Panc1 (cell line): ENCODE data around the gene TAS2R41. TPM values are rescaled to one million over a fixed set of nuclear protein-coding genes. Genes with fewer than 3 reads are reported as not detected.

Experiments used
- ATAC-seq: fragments of 200-7000 bp; cut with Tn5 transposase; 2 replicates; pipeline ENCODE4 v1.9.1; 2020; ENCODE audit warnings: mild to moderate bottlenecking, moderate library complexity
- BruUV-seq: library from RNA; stranded (reverse); fragments of 400-500 nt; replicated peaks from 2 replicates; lab custom pipeline; 2021; lab: Mats Ljungman, UMichigan
- CTCF ChIA-PET: fragments of 300-600 bp; sonication (Branson Sonifier 250); formaldehyde crosslinking; loops from one replicate; lab custom pipeline; 2022; ENCODE audit warnings: antibody characterized with exemption; lab: Charles Lee
- POLR2A ChIA-PET: fragments of 300-600 bp; sonication (Branson Sonifier 250); formaldehyde crosslinking; loops from one replicate; lab custom pipeline; 2022; ENCODE audit warnings: antibody characterized with exemption; lab: Charles Lee
- DNase-seq: peaks from one replicate; pipeline ENCODE4 v3.0.0-alpha.2; 2010; ENCODE audit warnings: low read depth, low spot score
- H3K27ac ChIP-seq: 2 replicates; pipeline ENCODE4 v1.5.1; 2011; ENCODE audit warnings: mild to moderate bottlenecking, low read length, inconsistent platforms
- H3K27me3 ChIP-seq: fragments of 200-500 bp; sonication (Bioruptor generic); 2 replicates; pipeline ENCODE4 v1.6.0; 2014; ENCODE audit warnings: low read length, inconsistent platforms; ENCODE audit not compliant: control insufficient read depth, insufficient read depth
- H3K36me3 ChIP-seq: fragments of 200-500 bp; sonication (Bioruptor generic); 2 replicates; pipeline ENCODE4 v1.5.1; 2014; ENCODE audit warnings: inconsistent platforms, mild to moderate bottlenecking, low read length, moderate library complexity; ENCODE audit not compliant: control insufficient read depth, insufficient read depth
- H3K4me1 ChIP-seq: 2 replicates; pipeline ENCODE4 v1.5.1; 2011; ENCODE audit warnings: inconsistent platforms, mild to moderate bottlenecking, low read length, moderate library complexity; ENCODE audit not compliant: control insufficient read depth, insufficient read depth
- H3K4me3 ChIP-seq, 2 experiments: 2 replicates each; pipeline ENCODE4 v1.5.1; 2011 to 2012; ENCODE audit warnings: low read depth in 2 of 2, low read length in 2 of 2, mild to moderate bottlenecking in 2 of 2, inconsistent platforms in 1 of 2, moderate library complexity in 1 of 2
- H3K9me3 ChIP-seq: fragments of 200-500 bp; sonication (Bioruptor generic); 2 replicates; pipeline ENCODE4 v1.5.1; 2014; ENCODE audit warnings: low read depth, mild to moderate bottlenecking, inconsistent platforms, low read length, moderate library complexity; ENCODE audit not compliant: control insufficient read depth, insufficient read depth
- POLR2AphosphoS5 ChIP-seq: IDR thresholded peaks from 2 replicates; pipeline ENCODE4 v1.6.1; 2012; ENCODE audit warnings: mild to moderate bottlenecking, low read depth, low read length, moderate library complexity
- SIN3A ChIP-seq: IDR thresholded peaks from 2 replicates; pipeline ENCODE4 v1.6.1; 2012; ENCODE audit warnings: low read depth, mild to moderate bottlenecking, low read length, moderate library complexity, borderline replicate concordance; ENCODE audit not compliant: insufficient read depth
- TCF7L2 ChIP-seq: IDR thresholded peaks from 2 replicates; pipeline ENCODE4 v1.6.1; 2011; ENCODE audit warnings: mild to moderate bottlenecking, low read depth, low read length, inconsistent platforms
- in situ Hi-C: cut with HindIII; loops from 2 replicates; pipeline ENCODE4 v1.10.0; 2016; ENCODE audit warnings: low sequenced_read_pairs, low pct_unique_long_range_greater_than_20kb
- intact Hi-C: fragments of 100-400 bp; cut with micrococcal nuclease; formaldehyde crosslinking; loops from one replicate; pipeline ENCODE4 v1.10.0; 2022; ENCODE audit not compliant: unreplicated experiment
- total RNA-seq: library from RNA; stranded (reverse); gene quantifications from one replicate; pipeline ENCODE4 v1.2.1, GENCODE V29; 2021; ENCODE audit not compliant: unreplicated experiment
- TF ChIP-seq, protein P1 (sequence below): fragments of 450-650 bp; IDR thresholded peaks from 2 replicates; pipeline ENCODE4 v1.5.1; 2017; ENCODE audit warnings: mild to moderate bottlenecking
- TF ChIP-seq, protein P2 (sequence below), 2 experiments: IDR thresholded peaks; 2 replicates each; pipeline ENCODE4 v1.6.1; 2011 to 2012; ENCODE audit warnings: low read depth in 2 of 2, control low read depth in 1 of 2, low read length in 1 of 2, mild to moderate bottlenecking in 1 of 2, moderate library complexity in 1 of 2; ENCODE audit not compliant: insufficient read depth in 1 of 2

TAS2R41 gene
- total RNA-seq, 1 experiment from 2014 or later, result not detected

DNA sequence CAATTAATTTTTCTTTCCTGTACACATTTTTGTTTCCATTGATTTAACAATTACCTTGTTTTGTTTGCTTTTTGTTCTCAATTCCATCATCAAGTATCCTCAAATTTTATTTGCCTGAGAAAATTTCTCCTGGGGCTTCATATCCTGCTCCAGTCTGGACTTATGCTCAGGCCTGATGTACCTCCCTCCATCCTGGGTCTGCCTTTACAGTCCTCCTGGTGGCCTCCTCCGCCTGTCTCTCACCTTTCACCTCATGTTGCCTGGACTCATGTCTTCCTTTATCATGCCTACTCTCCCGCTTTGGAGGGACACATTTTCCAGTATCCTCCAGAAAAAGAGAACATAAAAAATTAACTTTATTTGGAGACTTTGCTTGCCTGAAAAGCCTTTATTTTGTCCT, 46.6 kb upstream of the TAS2R41 start:
- no peaks in the 10 kb centered on the region for H3K4me1 ChIP-seq
- peaks cover 15% of the 10 kb centered on the region for H3K27me3 ChIP-seq
- H3K27ac ChIP-seq, result no peak overlapping the region
- TF ChIP-seq, protein P1, sequence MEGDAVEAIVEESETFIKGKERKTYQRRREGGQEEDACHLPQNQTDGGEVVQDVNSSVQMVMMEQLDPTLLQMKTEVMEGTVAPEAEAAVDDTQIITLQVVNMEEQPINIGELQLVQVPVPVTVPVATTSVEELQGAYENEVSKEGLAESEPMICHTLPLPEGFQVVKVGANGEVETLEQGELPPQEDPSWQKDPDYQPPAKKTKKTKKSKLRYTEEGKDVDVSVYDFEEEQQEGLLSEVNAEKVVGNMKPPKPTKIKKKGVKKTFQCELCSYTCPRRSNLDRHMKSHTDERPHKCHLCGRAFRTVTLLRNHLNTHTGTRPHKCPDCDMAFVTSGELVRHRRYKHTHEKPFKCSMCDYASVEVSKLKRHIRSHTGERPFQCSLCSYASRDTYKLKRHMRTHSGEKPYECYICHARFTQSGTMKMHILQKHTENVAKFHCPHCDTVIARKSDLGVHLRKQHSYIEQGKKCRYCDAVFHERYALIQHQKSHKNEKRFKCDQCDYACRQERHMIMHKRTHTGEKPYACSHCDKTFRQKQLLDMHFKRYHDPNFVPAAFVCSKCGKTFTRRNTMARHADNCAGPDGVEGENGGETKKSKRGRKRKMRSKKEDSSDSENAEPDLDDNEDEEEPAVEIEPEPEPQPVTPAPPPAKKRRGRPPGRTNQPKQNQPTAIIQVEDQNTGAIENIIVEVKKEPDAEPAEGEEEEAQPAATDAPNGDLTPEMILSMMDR, result no peak
- no peak for TF ChIP-seq SIN3A
- TF ChIP-seq POLR2AphosphoS5, result no peak
- TF ChIP-seq, protein P2, sequence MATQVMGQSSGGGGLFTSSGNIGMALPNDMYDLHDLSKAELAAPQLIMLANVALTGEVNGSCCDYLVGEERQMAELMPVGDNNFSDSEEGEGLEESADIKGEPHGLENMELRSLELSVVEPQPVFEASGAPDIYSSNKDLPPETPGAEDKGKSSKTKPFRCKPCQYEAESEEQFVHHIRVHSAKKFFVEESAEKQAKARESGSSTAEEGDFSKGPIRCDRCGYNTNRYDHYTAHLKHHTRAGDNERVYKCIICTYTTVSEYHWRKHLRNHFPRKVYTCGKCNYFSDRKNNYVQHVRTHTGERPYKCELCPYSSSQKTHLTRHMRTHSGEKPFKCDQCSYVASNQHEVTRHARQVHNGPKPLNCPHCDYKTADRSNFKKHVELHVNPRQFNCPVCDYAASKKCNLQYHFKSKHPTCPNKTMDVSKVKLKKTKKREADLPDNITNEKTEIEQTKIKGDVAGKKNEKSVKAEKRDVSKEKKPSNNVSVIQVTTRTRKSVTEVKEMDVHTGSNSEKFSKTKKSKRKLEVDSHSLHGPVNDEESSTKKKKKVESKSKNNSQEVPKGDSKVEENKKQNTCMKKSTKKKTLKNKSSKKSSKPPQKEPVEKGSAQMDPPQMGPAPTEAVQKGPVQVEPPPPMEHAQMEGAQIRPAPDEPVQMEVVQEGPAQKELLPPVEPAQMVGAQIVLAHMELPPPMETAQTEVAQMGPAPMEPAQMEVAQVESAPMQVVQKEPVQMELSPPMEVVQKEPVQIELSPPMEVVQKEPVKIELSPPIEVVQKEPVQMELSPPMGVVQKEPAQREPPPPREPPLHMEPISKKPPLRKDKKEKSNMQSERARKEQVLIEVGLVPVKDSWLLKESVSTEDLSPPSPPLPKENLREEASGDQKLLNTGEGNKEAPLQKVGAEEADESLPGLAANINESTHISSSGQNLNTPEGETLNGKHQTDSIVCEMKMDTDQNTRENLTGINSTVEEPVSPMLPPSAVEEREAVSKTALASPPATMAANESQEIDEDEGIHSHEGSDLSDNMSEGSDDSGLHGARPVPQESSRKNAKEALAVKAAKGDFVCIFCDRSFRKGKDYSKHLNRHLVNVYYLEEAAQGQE (IDR thresholded peaks at IDR 0.05; ENCODE audit: insufficient read depth in 1 of 2, low read depth in 2 of 2, low read length in 1 of 2), result no peak
- TF ChIP-seq TCF7L2, result no peak
- BruUV-seq, result no TSS peak
- no peaks in the 10 kb centered on the region for H3K36me3 ChIP-seq
- CTCF ChIA-PET, result no interaction called here
- intact Hi-C loops (no loop called here), in situ Hi-C loops (no loop called here)
- no peak for DNase-seq
- POLR2A ChIA-PET, result no interaction called here
- no peaks in the 10 kb centered on the region for H3K9me3 ChIP-seq
- H3K4me3 ChIP-seq, result no peak overlapping the region
- ATAC-seq, result no peak

DNA sequence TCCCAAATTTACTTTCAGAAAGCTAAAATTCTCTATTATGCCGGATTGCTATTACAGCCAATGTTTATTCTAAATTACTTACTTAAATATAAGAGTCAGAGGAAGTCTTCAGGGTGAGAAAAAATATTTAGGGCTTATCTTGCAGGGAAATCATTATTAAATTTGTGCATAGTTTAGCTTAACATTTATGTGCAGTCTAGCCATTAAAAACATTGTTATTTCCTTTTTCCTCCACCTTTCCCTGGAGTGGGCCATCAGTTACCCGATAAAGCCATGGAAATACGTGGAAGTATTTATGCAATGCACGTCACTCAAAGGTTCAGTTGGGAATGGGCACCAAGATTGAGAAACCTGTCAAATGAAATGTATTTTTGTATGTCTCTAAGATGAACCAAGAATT, 43.9 kb upstream of the TAS2R41 start:
- in situ Hi-C loops, result no loop called here
- ATAC-seq, result no peak

More for the DNA sequence above, 43.9 kb upstream of the TAS2R41 start:
- Histone ChIP-seq H3K27ac (no peak overlapping the region), H3K4me3 (no peak overlapping the region), H3K27me3 (peaks cover 15% of the 10 kb centered on the region), H3K4me1 (no peaks in the 10 kb centered on the region), H3K9me3 (no peaks in the 10 kb centered on the region), H3K36me3 (no peaks in the 10 kb centered on the region)
- no peak for TF ChIP-seq SIN3A
- no peak for TF ChIP-seq POLR2AphosphoS5
- TF ChIP-seq, protein P1, result no peak
- TF ChIP-seq, protein P2 (IDR thresholded peaks at IDR 0.05; ENCODE audit: insufficient read depth in 1 of 2, low read depth in 2 of 2, low read length in 1 of 2), result no peak
- no peak for TF ChIP-seq TCF7L2
- intact Hi-C loops, result no loop called here
- no peak for DNase-seq
- ChIA-PET POLR2A (no interaction called here), CTCF (no interaction called here)
- no TSS peak for BruUV-seq
